ENCODE data around the gene IGFBP4. TPM values are rescaled to one million over a fixed set of nuclear protein-coding genes. Genes with fewer than 3 reads are reported as not detected.

Gene IGFBP4
- total RNA-seq, 2 donors from 2014 or later = 5.7 to 7.0 TPM

DNA sequence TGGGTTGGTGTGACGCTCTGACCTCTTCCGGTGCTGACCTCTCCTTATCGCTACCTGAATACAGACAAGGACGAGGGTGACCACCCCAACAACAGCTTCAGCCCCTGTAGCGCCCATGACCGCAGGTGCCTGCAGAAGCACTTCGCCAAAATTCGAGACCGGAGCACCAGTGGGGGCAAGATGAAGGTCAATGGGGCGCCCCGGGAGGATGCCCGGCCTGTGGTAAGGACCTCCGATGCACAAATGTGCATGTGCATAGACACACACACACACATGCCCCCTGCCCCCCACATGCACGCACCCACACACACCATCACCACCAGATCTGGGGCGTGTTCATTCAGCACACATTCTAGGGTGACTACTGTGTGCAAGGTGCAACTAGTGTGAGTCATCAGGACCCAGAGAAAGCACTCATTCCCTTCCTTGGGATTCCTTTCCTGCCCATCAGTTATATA is 9.7 kb downstream of the IGFBP4 start:
- no peak overlapping the region for H3K27ac Mint-ChIP-seq
- H3K27me3 Mint-ChIP-seq = no peaks in the 10 kb centered on the region
- no peak overlapping the region for H3K4me3 Mint-ChIP-seq
- H3K9me3 ChIP-seq (ENCODE audit: control insufficient read depth, low read length, poor library complexity, severe bottlenecking) = no peaks in the 10 kb centered on the region
- H3K4me1 Mint-ChIP-seq = peaks cover 17% of the 10 kb centered on the region
- ATAC-seq (no peak), DNase-seq (no peak)
- H3K36me3 Mint-ChIP-seq (ENCODE audit: low read depth) = peaks cover 5% of the 10 kb centered on the region

DNA sequence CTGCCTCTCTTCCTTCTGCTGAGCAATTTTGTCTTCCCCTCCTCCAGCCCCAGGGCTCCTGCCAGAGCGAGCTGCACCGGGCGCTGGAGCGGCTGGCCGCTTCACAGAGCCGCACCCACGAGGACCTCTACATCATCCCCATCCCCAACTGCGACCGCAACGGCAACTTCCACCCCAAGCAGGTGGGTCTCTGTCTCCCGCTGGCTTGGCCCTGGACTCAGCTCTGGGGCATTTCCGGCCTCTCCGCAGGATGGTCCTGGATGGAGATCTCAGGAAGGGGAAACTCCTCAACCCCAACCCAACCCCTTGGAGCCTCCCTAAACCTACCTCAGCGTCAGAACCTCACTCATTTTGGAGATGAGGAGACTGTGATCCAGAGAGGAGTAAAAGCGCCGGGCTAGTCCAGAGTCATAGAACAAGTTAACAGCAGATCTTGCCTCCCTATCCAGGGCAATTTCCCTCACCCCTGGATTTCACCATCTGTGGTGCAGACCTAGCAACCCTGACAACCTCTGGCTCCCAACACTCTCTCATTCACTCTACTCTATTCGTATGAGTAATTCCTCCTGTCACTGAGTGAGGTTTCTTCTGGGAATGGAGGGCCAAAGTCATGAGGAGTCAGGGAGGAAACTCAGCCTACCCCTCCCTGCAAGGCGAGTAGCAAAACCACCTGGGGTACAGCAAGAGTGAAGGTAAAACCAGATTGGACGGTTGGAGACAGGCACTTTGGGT is 10.8 kb downstream of the IGFBP4 start:
- no peak overlapping the region for H3K27ac Mint-ChIP-seq
- H3K27me3 Mint-ChIP-seq = no peaks in the 10 kb centered on the region
- no peak overlapping the region for H3K4me3 Mint-ChIP-seq
- DNase-seq = no peak
- H3K36me3 Mint-ChIP-seq (ENCODE audit: low read depth) = peaks cover 5% of the 10 kb centered on the region
- peaks cover 11% of the 10 kb centered on the region for H3K4me1 Mint-ChIP-seq
- no peaks in the 10 kb centered on the region for H3K9me3 ChIP-seq (ENCODE audit: control insufficient read depth, low read length, poor library complexity, severe bottlenecking)
- no peak for ATAC-seq

DNA sequence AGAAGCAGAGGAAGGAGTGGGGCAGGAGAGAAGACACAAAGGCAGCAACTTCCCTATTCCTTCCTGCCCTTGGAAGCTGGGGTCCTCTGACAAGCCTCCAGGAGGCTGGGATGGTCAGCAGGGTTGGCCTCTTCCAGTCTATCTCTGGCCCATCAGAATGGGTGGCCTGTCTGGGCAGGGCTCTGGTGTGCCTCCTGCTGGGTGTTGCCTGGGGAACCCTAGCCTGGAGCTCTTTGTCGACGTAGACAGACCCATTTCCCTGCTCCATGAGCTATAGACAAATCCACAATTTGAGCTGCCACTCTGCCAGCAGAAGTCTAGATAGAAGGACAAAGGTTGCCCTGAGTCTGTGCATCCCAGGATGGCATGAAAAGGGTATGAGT is 11.4 kb downstream of the IGFBP4 start:
- H3K9me3 ChIP-seq (ENCODE audit: control insufficient read depth, low read length, poor library complexity, severe bottlenecking) = no peaks in the 10 kb centered on the region
- H3K4me3 Mint-ChIP-seq = no peak overlapping the region
- no peak for DNase-seq
- no peaks in the 10 kb centered on the region for H3K27me3 Mint-ChIP-seq
- ATAC-seq = no peak
- H3K27ac Mint-ChIP-seq = no peak overlapping the region
- peaks cover 5% of the 10 kb centered on the region for H3K36me3 Mint-ChIP-seq (ENCODE audit: low read depth)
- H3K4me1 Mint-ChIP-seq = peaks cover 13% of the 10 kb centered on the region

DNA sequence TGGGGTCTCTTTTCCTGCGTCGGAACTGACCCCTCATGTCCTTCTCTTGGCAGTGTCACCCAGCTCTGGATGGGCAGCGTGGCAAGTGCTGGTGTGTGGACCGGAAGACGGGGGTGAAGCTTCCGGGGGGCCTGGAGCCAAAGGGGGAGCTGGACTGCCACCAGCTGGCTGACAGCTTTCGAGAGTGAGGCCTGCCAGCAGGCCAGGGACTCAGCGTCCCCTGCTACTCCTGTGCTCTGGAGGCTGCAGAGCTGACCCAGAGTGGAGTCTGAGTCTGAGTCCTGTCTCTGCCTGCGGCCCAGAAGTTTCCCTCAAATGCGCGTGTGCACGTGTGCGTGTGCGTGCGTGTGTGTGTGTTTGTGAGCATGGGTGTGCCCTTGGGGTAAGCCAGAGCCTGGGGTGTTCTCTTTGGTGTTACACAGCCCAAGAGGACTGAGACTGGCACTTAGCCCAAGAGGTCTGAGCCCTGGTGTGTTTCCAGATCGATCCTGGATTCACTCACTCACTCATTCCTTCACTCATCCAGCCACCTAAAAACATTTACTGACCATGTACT is 13.2 kb downstream of the IGFBP4 start:
- Mint-ChIP-seq H3K27me3 (no peaks in the 10 kb centered on the region), H3K4me1 (peaks cover 11% of the 10 kb centered on the region), H3K4me3 (no peak overlapping the region), H3K27ac (no peak overlapping the region), H3K36me3 (ENCODE audit: low read depth) (peaks cover 5% of the 10 kb centered on the region)
- ATAC-seq = no peak
- H3K9me3 ChIP-seq (ENCODE audit: control insufficient read depth, low read length, poor library complexity, severe bottlenecking) = no peaks in the 10 kb centered on the region
- DNase-seq = no peak

- ATAC-seq (no peak), DNase-seq (no peak)
- peaks cover 11% of the 10 kb centered on the region for H3K4me1 Mint-ChIP-seq
These were observed 14.1 kb downstream of the IGFBP4 start for GRCh38 chr17:40457369-40457768.

GRCh38 chr17:40457964-40458791 is 14.9 kb downstream of the IGFBP4 start:
- DNase-seq (no peak), ATAC-seq (no peak)
- H3K9me3 ChIP-seq (ENCODE audit: control insufficient read depth, low read length, poor library complexity, severe bottlenecking) = no peaks in the 10 kb centered on the region
- peaks cover 11% of the 10 kb centered on the region for H3K4me1 Mint-ChIP-seq
- no peak overlapping the region for H3K4me3 Mint-ChIP-seq
- H3K36me3 Mint-ChIP-seq (ENCODE audit: low read depth) = peaks cover 5% of the 10 kb centered on the region
- H3K27ac Mint-ChIP-seq = no peak overlapping the region
- H3K27me3 Mint-ChIP-seq = no peaks in the 10 kb centered on the region

More at GRCh38 chr17:40457369-40457768, 14.1 kb downstream of the IGFBP4 start:
- no peaks in the 10 kb centered on the region for H3K9me3 ChIP-seq (ENCODE audit: control insufficient read depth, low read length, poor library complexity, severe bottlenecking)
- Mint-ChIP-seq H3K27me3 (no peaks in the 10 kb centered on the region), H3K27ac (no peak overlapping the region), H3K36me3 (ENCODE audit: low read depth) (peaks cover 5% of the 10 kb centered on the region), H3K4me3 (no peak overlapping the region)

DNA sequence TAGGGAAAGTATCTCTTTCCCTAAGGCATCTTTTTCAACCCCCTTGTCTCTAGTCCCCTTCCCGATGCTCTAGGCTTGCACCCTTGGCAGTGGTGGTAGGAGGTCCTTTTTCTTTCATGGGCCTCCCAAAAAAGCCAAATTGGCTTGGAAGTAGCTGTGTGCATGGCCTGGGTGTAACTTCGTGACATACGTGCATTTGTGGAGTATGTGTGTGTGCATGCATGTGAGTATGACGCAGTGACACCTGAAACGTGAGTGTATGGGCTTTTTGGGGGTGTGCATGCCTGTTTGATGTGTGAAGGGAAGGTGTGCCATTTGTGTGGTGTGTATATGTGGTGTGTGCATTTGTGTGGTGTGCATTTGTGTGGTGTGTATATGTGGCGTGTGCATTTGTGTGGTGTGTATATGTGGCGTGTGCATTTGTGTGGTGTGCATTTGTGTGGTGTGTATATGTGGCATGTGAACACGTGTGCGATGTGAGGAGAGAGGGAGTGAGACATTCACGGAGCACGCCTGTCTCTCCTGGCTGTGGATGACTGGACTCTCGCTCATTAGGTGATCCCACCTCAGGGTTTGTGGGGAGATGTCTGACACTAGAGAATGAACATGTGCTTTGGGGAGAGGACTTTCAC is 15.7 kb downstream of the IGFBP4 start:
- Mint-ChIP-seq H3K27ac (peak overlapping the region; percentile 12), H3K27me3 (no peaks in the 10 kb centered on the region), H3K4me3 (no peak overlapping the region), H3K36me3 (ENCODE audit: low read depth) (peaks cover 4% of the 10 kb centered on the region), H3K4me1 (peaks cover 8% of the 10 kb centered on the region)
- no peak for ATAC-seq
- no peak for DNase-seq
- no peaks in the 10 kb centered on the region for H3K9me3 ChIP-seq (ENCODE audit: control insufficient read depth, low read length, poor library complexity, severe bottlenecking)

GRCh38 chr17:40459636-40460603 is 16.7 kb downstream of the IGFBP4 start:
- no peaks in the 10 kb centered on the region for H3K27me3 Mint-ChIP-seq
- no peaks in the 10 kb centered on the region for H3K9me3 ChIP-seq (ENCODE audit: control insufficient read depth, low read length, poor library complexity, severe bottlenecking)
- H3K4me3 Mint-ChIP-seq = no peak overlapping the region
- no peak for DNase-seq
- H3K36me3 Mint-ChIP-seq (ENCODE audit: low read depth) = peaks cover 4% of the 10 kb centered on the region
- no peak for ATAC-seq
- H3K4me1 Mint-ChIP-seq = peaks cover 8% of the 10 kb centered on the region
- H3K27ac Mint-ChIP-seq = no peak overlapping the region

- Mint-ChIP-seq H3K36me3 (ENCODE audit: low read depth) (peaks cover 4% of the 10 kb centered on the region), H3K27ac (no peak overlapping the region), H3K4me1 (peaks cover 8% of the 10 kb centered on the region), H3K27me3 (no peaks in the 10 kb centered on the region), H3K4me3 (no peak overlapping the region)
- H3K9me3 ChIP-seq (ENCODE audit: control insufficient read depth, low read length, poor library complexity, severe bottlenecking) = no peaks in the 10 kb centered on the region
- ATAC-seq = no peak
- DNase-seq = no peak
These were observed 17.3 kb downstream of the IGFBP4 start for GRCh38 chr17:40460604-40460967.

DNA sequence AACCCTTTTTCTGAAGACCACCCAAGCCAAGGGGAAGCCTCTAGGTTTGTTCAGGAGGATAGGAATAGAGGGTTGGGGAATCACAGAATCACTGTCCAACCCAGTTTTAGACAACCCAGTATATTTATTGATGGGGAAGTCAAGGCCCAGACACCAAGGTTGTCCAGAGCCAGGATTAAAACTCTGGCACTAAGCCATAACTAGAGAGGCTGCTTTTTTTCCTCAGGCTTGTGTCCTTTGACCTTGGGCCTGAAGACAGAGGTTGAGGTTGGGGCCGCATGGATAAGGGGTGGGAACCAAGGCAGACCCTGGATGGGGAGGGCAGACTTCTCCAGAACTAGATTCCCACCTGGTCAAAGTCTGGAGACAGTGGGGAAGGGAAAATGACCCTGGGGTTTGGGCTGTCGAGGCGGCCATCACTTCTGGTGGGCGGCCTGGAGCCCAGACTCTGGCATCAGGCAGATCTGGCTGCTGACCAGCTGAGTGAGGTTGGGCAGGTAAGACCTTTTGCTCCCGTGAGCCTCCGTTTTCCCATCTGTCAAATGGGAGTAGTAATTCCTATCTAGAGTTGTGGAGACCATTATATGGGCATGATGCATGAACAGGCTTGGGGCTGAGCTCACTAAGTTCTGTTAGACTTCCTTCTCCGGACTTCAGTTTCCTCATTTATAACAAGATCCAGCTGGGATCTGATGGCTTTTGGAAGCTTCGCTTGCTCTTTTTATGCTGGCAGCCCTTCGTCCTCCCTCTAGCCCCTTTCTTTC is 17.9 kb downstream of the IGFBP4 start:
- H3K27me3 Mint-ChIP-seq = no peaks in the 10 kb centered on the region
- no peaks in the 10 kb centered on the region for H3K36me3 Mint-ChIP-seq (ENCODE audit: low read depth)
- H3K4me3 Mint-ChIP-seq = no peak overlapping the region
- ATAC-seq = no peak
- H3K4me1 Mint-ChIP-seq = peaks cover 8% of the 10 kb centered on the region
- H3K9me3 ChIP-seq (ENCODE audit: control insufficient read depth, low read length, poor library complexity, severe bottlenecking) = no peaks in the 10 kb centered on the region
- no peak for DNase-seq
- H3K27ac Mint-ChIP-seq = no peak overlapping the region

- H3K27ac Mint-ChIP-seq = no peak overlapping the region
- no peak for ATAC-seq
- H3K9me3 ChIP-seq (ENCODE audit: control insufficient read depth, low read length, poor library complexity, severe bottlenecking) = no peaks in the 10 kb centered on the region
- H3K4me1 Mint-ChIP-seq = peaks cover 8% of the 10 kb centered on the region
- H3K4me3 Mint-ChIP-seq = no peak overlapping the region
- no peaks in the 10 kb centered on the region for H3K36me3 Mint-ChIP-seq (ENCODE audit: low read depth)
- DNase-seq = no peak
- no peaks in the 10 kb centered on the region for H3K27me3 Mint-ChIP-seq
These were observed 18.6 kb downstream of the IGFBP4 start for GRCh38 chr17:40461732-40462342.
